NCI-H1436 (cell line): ENCODE measurements around the gene SPIB.
"Not testable (repeated sequence)": the region's sequence is repeated elsewhere in the genome, so short reads cannot be mapped to it uniquely, and the experiment has no call there.

Source experiments
- DNase-seq: peaks from one replicate; lab custom pipeline; 2025; lab: John Stamatoyannopoulos, UW

SPIB gene

DNA sequence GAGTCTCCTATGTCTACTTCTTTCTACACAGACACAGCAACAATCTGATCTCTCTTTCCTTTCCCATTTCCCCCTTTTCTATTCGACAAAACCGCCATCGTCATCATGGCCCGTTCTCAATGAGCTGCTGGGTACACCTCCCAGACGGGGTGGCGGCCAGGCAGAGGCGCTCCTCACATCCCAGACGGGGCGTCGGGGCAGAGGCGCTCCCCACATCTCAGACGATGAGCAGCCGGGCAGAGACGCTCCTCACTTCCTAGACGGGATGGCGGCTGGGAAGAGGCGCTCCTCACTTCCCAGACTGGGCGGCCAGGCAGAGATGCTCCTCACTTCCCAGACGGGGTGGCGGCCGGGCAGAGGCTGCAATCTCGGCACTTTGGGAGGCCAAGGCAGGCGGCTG is 27.8 kb upstream of the SPIB start:
- not testable (repeated sequence) for DNase-seq

DNA sequence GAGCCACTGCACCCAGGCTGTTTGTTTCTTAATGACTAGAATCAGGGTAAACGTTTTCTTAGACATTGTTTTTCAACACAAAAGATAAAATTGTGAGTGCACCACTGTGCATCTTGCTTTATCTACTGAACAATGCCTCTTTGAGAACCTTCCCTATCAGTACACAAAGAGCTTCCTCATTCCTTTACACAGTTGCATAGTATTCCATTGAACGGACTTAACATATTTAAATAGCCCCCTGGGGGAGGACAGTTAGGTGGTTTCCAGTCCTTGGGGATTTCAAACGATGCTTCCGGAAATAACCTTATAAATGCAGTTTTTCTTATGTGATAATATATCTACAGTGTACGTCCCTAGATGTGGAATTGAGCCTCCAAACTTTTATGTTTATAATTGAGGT is 26.0 kb upstream of the SPIB start:
- no peak for DNase-seq

DNA sequence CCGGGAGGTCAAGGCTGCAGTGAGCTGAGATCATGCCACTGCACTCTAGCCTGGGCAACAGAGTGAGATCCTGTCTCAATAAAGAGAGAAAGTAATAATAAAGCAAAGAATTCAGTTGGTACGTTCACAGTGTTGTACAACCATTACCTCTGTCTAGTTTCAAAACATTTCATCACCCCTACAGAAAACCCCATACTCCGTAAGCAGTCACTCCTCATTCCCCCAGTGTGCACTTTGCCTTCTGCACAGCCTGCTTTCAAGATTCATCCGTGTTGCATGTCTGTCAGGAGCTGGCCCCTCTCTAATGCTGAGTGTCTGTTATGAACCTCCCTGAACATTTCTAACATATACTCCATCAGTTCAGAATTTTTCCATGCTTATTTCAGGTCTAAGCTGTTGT is 25.1 kb upstream of the SPIB start:
- no peak for DNase-seq

DNA sequence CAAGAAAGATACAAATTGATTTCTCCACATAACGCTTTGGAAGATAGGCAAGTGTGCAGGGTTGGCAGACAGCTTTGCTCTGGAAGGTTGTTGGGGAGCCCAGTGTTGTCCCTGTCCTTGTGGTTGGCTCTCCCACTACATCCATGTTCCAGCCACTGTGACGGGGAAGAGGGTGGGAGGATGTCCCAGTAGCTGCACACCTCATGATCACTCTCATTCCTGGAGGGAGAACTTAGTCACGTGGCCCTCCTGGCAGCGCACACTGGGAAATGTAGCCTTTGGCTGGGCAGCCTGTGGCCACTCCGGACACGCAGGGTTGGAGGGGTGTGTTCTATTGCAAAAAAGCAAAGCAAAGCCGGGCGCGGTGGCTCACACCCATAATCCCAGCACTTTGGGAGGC is 24.7 kb upstream of the SPIB start:
- DNase-seq, result no peak

DNA sequence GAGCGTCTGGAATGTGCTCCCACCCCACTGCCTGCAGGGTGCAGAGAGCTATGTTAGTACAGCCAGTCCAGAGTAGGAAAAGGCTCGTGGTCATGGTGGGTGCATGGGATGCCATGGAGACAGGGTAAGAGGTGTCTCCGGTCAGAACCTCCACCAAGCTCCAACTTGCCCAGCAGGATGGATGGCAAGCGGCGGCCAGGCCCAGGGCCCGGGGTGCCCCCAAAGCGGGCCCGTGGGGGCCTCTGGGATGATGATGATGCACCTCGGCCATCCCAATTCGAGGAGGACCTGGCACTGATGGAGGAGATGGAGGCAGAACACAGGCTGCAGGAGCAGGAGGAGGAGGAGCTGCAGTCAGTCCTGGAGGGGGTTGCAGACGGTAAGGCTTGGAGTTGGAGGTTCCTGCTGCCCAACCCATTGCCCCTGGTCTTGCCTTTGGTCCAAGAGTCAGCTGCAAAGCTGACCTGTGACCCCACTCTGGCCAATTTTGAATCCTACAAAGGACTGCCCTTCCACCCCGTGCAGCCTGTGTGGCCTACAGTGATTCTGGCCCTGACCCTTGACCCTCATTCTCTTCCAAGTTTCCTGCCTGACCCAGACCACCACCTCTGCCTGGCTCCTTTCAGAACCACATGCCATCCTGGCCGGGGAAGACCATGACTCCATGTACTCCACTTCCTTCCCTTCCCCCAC is 19.9 kb upstream of the SPIB start:
- DNase-seq, result no peak

DNA sequence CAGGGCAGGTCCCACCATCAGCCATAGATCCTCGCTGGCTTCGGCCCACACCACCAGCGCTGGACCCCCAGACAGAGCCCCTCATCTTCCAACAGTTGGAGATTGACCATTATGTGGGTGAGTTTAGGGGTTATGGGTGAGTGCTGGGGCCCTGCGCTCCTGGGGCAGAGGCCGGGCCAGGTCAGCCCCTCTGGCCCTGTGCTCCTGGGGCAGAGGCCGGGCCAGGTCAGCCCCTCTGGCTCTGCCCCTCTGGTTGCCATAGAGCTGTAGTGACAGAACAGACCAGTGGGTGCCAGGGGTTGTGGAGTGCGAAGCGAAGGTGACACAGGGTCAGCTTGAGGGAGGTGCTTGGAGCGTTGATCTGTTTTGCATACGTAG is 19.4 kb upstream of the SPIB start:
- DNase-seq, result no peak

DNA sequence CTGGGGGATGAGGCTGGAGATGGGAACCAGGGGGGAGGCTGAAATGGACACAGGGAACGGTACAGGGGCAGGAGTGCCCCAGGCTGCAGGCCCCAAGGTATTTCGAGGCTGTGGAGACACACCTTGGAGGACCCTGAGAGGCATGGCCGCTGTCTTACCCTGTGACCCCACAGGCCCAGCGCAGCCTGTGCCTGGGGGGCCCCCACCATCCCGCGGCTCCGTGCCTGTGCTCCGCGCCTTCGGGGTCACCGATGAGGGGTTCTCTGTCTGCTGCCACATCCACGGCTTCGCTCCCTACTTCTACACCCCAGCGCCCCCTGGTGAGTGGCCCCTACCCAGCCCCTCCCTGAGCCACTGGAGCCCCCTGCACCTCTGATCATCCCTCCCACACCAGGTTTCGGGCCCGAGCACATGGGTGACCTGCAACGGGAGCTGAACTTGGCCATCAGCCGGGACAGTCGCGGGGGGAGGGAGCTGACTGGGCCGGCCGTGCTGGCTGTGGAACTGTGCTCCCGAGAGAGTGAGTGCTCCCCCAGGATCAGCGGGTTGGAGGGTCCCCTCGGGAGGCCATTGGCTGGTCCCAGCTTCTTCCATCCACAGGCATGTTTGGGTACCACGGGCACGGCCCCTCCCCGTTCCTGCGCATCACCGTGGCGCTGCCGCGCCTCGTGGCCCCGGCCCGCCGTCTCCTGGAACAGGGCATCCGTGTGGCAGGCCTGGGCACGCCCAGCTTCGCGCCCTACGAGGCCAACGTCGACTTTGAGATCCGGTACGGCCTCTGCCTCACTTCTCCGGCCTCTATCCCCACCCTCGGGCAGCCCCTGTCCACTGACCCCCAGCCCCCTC is 16.9 kb upstream of the SPIB start:
- DNase-seq, result no peak

DNA sequence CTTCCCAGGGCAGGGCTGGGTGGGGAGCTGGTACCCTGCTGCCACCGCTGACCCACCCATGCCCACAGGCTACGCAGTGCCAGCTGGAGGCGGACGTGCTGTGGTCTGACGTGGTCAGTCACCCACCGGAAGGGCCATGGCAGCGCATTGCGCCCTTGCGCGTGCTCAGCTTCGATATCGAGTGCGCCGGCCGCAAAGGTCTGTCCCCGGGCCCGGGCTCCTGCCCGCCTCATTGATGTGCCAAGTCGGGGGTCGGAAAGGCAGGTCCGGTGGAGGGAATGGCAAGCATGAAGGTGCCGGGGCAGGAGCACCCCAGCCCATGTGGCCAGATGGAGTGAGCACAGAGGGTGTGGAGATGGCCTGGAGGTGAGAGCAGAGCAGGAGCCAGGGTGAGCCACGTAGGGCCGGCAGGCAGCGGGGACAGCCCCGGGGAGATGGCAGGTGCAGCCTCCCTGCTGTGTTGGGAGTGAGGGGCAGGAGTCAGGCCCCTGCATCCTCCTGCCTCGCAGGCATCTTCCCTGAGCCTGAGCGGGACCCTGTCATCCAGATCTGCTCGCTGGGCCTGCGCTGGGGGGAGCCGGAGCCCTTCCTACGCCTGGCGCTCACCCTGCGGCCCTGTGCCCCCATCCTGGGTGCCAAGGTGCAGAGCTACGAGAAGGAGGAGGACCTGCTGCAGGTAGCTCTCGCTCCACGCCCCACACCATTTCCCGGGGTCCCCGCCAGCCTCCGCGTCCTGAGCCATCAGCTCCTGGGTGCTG is 16.0 kb upstream of the SPIB start:
- DNase-seq, result no peak

DNA sequence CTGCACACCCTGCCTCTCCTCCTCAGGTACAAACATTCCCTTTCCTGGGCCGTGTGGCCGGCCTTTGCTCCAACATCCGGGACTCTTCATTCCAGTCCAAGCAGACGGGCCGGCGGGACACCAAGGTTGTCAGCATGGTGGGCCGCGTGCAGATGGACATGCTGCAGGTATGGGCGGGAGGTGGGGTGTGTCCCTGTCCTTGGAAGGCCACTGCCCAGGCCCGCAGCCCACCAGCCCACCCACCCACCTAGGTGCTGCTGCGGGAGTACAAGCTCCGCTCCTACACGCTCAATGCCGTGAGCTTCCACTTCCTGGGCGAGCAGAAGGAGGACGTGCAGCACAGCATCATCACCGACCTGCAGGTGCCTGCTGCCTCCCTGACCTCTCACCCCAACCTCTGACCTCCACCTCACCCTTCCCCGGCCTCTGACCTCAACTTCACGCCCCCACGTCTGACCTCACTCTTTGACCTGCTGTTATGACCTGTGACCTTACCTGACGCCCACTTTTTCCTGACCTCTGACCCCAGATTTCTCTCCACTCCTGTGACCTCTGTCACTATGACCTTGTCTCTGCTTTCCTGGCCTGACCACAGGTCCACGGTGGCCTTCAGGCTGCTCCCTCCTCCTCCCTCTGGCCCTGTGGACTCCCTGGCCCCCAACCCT is 12.4 kb upstream of the SPIB start:
- no peak for DNase-seq

DNA sequence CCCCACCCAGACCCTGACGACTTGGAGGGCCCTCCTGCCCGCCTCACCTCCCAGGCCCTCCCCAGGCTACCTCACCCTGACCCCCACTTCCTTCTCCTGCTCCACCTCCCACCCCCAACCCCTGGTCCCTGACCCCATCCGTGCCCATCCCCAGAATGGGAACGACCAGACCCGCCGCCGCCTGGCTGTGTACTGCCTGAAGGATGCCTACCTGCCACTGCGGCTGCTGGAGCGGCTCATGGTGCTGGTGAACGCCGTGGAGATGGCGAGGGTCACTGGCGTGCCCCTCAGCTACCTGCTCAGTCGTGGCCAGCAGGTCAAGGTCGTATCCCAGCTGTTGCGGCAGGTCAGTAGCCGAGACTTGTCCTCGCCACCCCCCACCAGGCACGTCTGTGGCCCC is 11.9 kb upstream of the SPIB start:
- DNase-seq, result no peak

DNA sequence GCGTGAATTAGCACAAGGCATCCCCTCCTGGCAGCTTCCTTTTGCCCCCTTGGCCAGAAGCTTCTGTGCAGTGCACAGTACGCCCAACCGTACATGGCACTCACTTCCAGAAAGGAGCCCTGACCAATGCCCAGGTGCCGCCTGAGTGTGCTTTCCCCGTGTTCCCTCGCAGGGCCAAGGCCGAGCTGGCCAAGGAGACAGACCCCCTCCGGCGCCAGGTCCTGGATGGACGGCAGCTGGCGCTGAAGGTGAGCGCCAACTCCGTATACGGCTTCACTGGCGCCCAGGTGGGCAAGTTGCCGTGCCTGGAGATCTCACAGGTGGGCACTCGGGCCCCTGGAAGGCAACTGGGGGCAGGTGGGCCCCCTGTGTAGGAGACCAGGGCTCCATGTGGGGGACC is 9.4 kb upstream of the SPIB start:
- DNase-seq, result no peak

DNA sequence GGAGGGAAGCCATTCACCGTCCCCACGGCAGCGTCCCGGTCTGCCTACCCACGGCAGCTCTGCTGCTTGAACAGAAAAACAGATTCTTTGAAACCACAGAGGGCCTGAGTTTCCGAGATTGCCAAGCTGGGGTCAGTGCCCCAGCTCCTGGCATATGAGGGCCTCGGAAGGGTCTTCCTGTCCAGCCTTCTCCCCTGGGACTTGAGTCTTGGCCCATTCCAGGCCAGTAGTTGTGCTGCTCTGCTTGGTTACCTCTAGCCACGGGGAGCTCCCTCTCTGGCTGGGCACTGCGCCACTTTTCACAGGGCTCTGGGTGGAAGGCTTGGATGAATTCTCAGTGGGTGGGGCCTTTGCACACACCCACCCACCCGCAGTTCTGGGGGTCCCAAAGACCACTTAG is 8.6 kb upstream of the SPIB start:
- DNase-seq, result no peak

DNA sequence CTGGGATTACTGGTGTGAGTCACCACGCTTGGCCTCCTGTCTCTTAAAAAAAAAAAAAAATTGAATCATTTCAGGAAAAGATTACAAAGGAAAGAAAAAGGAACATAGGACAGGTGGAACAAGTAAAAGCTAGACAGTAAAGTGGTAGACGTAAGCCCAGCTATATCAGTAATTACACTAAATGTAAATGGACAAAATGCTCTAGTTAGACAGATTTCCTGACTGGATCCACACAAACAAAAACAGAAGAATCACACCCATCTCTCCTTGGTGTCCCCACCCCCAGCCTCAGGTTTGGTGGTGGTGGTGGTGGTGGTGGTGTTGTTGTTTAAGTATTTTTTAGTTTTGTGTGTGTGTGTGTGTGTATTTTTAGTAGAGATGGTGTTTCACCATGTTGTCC is 6.3 kb upstream of the SPIB start:
- no peak for DNase-seq

DNA sequence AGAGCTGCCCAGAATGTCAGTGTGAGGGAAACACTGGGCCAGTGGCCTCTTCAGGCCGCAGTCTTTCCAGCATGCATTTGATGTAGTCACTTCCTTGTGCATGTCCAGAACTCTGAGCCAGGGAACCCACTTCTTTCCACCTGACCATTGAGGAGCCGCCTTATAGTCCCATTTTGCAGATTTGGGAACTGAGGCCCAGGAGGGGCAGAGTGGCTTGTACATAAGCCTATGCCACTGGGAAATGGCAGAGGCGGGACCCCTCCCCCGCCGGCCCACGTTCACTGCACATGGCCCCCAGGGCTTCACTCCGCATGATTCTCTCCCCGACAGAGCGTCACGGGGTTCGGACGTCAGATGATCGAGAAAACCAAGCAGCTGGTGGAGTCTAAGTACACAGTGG is 5.6 kb upstream of the SPIB start:
- no peak for DNase-seq

DNA sequence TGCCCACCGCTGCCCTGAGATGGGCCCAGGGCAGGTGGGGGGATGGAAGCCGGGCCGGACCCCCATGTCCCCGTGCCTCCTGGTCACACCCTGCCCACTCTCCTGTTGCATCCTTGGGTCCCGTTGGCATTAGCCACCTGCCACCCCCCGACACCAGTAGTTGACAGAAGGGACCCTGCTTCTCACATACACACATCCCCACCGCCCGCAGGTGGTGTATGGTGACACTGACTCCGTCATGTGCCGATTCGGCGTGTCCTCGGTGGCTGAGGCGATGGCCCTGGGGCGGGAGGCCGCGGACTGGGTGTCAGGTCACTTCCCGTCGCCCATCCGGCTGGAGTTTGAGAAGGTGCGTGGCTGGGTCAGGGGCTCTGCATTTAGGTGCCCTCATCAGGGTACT is 5.2 kb upstream of the SPIB start:
- DNase-seq, result no peak

DNA sequence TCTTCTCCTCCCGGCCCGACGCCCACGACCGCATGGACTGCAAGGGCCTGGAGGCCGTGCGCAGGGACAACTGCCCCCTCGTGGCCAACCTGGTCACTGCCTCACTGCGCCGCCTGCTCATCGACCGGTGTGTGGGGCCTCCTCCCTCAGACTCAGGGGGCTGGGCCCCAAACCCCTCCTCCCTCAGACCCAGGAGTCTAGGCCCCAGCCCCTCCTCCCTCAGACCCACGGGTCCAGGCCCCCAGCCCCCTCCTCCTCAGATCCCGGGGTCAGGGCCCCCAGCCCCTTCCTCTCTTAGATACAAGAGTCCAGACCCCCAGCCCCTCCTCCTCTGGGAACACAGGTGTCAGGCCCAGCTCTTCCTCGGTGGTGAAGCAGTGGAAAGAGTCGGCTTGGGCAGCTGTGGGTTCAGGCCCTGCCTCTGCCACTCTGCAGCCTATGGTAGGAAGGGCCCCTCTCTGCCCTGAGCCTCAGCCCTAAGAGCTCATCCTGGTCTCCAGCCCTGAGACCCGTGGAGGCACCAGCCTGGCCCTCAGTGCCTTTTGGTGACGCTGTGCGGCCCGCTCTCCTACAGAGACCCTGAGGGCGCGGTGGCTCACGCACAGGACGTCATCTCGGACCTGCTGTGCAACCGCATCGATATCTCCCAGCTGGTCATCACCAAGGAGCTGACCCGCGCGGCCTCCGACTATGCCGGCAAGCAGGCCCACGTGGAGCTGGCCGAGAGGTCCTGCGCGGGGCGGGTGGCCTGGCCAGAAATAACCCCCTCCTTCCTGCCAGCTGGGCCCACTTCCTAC is 3.7 kb upstream of the SPIB start:
- no peak for DNase-seq

DNA sequence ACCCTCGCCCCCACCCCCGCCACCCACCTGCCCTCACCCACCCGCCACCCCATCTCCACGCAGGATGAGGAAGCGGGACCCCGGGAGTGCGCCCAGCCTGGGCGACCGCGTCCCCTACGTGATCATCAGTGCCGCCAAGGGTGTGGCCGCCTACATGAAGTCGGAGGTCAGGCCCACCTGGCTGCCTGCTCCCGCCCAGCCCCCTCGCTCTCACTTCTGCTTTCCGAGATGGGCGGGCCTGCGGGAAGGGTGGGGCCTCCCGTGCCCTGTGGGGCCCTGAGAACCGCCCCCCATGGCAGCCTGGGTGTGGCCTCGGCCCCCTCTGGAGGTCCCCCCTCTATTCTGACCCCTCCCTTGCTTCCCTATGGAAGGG is 3.1 kb upstream of the SPIB start:
- no peak for DNase-seq

DNA sequence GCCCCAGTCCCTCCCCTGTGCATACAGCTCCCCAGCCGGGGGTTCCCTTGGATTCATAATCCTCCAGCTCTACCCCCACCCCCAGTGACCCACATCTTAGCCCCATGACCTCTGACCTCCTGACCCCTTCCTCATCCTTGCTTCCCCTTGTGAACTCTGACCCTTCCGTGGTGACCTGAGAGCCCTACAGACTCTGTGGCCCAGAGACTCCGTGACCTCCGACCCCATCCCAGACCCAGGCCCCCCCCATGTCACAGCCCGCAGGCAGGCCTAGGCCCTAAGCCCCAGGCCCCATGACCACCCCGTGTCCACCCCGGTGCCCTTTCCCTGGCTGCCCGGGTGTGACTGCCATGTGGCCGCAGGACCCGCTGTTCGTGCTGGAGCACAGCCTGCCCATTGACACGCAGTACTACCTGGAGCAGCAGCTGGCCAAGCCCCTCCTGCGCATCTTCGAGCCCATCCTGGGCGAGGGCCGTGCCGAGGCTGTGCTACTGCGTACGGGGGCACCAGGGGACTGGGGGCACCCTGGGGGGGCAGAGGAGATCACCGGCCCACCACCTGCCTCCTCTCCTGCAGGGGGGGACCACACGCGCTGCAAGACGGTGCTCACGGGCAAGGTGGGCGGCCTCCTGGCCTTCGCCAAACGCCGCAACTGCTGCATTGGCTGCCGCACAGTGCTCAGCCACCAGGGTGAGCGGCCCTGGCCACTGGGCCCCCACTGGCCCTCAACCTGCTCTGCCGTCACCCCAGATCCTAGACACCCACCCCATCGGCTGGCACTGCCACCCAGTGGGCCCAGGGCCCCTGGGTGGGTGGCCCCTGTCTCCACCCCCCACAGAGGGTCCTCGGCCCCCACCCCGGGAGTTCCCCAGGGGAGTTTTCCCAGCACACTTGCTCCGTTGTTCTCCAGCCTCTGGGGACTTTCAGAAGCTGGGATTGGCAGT is 2.4 kb upstream of the SPIB start:
- DNase-seq, result no peak

DNA sequence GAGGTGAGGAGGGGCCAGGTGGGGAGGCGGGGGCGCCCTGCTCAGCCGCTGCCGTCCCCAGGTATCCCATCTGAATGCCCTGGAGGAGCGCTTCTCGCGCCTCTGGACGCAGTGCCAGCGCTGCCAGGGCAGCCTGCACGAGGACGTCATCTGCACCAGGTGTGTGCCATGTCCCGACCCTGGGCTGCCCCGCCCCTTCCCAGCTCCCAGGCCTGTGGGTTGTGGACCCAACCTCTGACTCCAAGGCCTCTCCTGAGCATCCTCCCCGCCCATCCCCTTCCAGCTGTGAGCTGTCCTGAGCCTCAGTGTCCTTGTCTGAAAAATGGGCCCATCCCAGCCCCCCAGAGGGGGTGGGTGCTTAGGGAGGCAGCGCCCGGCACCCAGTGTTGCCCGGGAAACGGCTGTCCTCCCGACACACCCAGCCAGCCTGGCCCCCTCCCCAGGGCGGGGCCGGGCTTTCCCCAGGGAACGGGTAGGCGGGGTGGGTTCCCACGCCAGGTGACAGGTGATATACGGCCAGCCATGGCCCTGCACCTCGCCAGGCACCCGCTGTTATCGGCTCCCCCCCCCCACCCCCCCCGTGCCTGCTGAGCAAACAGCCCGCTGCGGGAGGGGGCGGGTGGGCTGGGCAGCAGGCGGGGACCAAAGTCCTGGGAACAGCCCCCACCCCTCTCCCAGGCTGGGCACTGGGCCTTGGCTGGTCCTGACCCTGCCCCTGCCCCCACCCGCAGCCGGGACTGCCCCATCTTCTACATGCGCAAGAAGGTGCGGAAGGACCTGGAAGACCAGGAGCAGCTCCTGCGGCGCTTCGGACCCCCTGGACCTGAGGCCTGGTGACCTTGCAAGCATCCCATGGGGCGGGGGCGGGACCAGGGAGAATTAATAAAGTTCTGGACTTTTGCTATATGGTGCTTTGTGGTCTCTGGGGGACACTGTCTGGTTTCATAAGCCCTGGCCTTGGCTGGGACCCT is 1.3 kb upstream of the SPIB start:
- DNase-seq, result no peak
